Measurements from ENCODE around the gene SHROOM3. TPM values are rescaled to one million over a fixed set of nuclear protein-coding genes. Genes with fewer than 3 reads are reported as not detected.

SHROOM3 gene
- total RNA-seq, 2 donors from 2014 or later = 30.6 to 30.9 TPM

DNA sequence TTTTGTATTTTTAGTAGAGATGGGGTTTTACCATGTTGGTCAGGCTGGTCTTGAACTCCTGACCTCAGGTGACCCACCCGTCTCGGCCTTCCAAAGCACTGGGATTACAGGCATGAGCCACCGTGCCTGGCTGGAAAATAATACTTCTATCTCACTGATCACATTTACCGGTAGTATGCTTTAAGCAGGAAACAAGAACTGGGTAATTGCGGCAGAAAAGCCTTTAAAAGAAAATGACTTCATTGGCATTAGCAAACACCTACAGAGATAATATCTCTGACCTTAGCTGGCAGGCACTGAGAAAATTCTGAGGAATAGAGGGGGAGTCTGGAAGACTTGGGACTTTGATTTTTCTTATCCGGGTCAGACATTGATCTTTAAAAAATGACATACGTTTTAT, 78.5 kb downstream of the SHROOM3 start:
- no peak for DNase-seq (ENCODE audit: low spot score)
- Histone ChIP-seq H3K9me3 (peaks cover 0 to 6% of the 10 kb centered on the region in 2 donors), H3K36me3 (no peaks in the 10 kb centered on the region), H3K4me3 (no peak overlapping the region), H3K27me3 (no peaks in the 10 kb centered on the region), H3K27ac (no peak overlapping the region), H3K4me1 (peaks cover 0 to 4% of the 10 kb centered on the region in 2 donors)
- TF ChIP-seq CTCF (IDR thresholded peaks at IDR 0.05) = no peak

- H3K9me3 ChIP-seq = peaks cover 0 to 6% of the 10 kb centered on the region in 2 donors
- H3K27me3 ChIP-seq = no peaks in the 10 kb centered on the region
- H3K4me3 ChIP-seq = no peak overlapping the region
- peaks cover 0 to 4% of the 10 kb centered on the region in 2 donors for H3K4me1 ChIP-seq
- DNase-seq (ENCODE audit: low spot score) = no peak
- no peak for TF ChIP-seq CTCF (IDR thresholded peaks at IDR 0.05)
- no peak overlapping the region for H3K27ac ChIP-seq
- H3K36me3 ChIP-seq = no peaks in the 10 kb centered on the region
Observed at GRCh38 chr4:76514087-76514486, 79.1 kb downstream of the SHROOM3 start.

DNA sequence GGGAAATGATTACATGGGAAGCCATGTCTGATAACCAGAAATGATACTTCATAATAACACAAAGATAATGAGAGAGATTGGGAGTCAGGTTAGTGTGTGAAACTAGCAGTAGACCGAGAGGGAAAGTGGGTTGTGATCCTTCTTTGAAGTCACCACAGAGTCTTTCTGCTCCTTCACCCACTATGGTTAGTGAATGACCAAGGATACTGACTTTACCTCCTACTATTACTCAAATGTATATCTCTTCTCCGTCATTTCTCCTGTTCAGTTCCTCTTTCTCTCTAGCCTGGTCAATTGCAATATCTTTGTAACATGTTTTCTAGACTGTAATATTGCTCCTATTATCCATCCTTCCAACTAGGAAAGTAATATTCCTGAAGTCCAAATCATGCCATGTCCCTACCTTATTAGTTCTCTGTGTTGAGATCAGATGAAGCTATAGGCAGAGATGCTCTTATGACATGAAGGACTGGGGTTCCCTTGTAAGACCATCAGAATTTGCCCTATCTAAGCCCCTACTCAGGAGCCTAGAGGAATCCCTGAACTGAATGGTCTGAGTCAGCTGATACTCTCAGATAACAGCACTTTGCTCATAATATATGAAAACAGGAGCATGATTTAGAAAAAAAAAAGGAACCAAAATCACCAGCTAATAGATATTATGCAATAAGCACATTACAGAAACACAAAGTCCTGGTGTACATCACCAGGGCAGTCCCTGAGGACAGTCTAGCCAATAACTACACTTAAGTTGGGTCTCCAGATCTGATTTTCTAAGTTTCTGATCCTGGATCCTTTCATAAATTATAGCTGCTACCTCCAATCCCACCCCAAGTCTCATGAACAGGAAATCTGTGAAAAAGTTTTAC, 81.2 kb downstream of the SHROOM3 start:
- H3K36me3 ChIP-seq = no peaks in the 10 kb centered on the region
- TF ChIP-seq CTCF (IDR thresholded peaks at IDR 0.05) = no peak
- peaks cover 0 to 8% of the 10 kb centered on the region in 2 donors for H3K9me3 ChIP-seq
- H3K4me1 ChIP-seq = peaks cover 0 to 3% of the 10 kb centered on the region in 2 donors
- H3K4me3 ChIP-seq = no peak overlapping the region
- DNase-seq (ENCODE audit: low spot score) = no peak
- H3K27ac ChIP-seq = no peak overlapping the region
- no peaks in the 10 kb centered on the region for H3K27me3 ChIP-seq

- Histone ChIP-seq H3K4me1 (no peaks in the 10 kb centered on the region), H3K9me3 (peaks cover 0 to 18% of the 10 kb centered on the region in 2 donors), H3K36me3 (no peaks in the 10 kb centered on the region), H3K27me3 (no peaks in the 10 kb centered on the region), H3K27ac (no peak overlapping the region), H3K4me3 (no peak overlapping the region)
- no peak for DNase-seq (ENCODE audit: low spot score)
- no peak for TF ChIP-seq CTCF (IDR thresholded peaks at IDR 0.05)
Observed at GRCh38 chr4:76518241-76518640, 83.2 kb downstream of the SHROOM3 start.

DNA sequence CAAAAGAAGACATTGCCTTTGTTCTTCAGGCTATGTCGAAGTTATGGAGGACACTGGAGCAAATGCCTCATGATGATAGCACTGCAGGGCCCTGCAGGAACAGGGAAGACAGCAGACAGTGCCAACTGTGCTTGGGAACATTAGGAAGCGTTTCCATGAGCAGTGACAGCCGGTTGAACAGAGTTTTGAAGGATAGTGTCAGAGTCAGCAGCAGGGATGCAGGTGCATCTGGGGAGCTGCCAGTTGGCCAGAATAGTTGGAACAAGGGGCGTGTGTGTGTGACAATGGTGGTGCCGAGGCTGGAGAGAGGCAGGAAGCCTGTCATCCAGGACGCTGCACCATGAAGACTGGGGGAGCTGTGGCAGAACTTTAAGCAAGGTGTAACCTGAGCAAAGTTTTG, 88.6 kb downstream of the SHROOM3 start:
- Histone ChIP-seq H3K4me3 (no peak overlapping the region), H3K27me3 (no peaks in the 10 kb centered on the region), H3K36me3 (no peaks in the 10 kb centered on the region), H3K9me3 (peaks cover 0 to 13% of the 10 kb centered on the region in 2 donors), H3K4me1 (peaks cover 0 to 19% of the 10 kb centered on the region in 2 donors), H3K27ac (no peak overlapping the region)
- DNase-seq (ENCODE audit: low spot score) = no peak
- no peak for TF ChIP-seq CTCF (IDR thresholded peaks at IDR 0.05)
